Measurements from ENCODE around the gene KRTAP10-2. TPM values are rescaled to one million over a fixed set of nuclear protein-coding genes. Genes with fewer than 3 reads are reported as not detected.
"Not testable (repeated sequence)": the region's sequence is repeated elsewhere in the genome, so short reads cannot be mapped to it uniquely, and the experiment has no call there.

Gene KRTAP10-2
- polyA plus RNA-seq, 3 donors, result 0.22 TPM; not detected in 2

GRCh38 chr21:44585892-44586291, 34.6 kb upstream of the KRTAP10-2 start:
- H3K27ac ChIP-seq (ENCODE audit: low read depth, low read length), result no peak overlapping the region
- 72 to 80% (median 78%) methylated on average over 3 of the region's 3 CpGs for WGBS, 3 donors

- no peak overlapping the region for H3K27ac ChIP-seq (ENCODE audit: low read depth, low read length)
- 57 to 81% (median 71%) methylated on average over 6 of the region's 6 CpGs for WGBS, 3 donors
Observed at GRCh38 chr21:44583800-44584147, 32.5 kb upstream of the KRTAP10-2 start.

GRCh38 chr21:44583089-44583799, 31.9 kb upstream of the KRTAP10-2 start:
- WGBS, 3 donors, result 27 to 48% (median 30%) methylated on average over 11 of the region's 11 CpGs
- no peak overlapping the region for H3K27ac ChIP-seq (ENCODE audit: low read depth, low read length)

GRCh38 chr21:44582055-44582454, 30.8 kb upstream of the KRTAP10-2 start:
- WGBS, 3 donors, result 71 to 75% (median 75%) methylated on average over 15 of the region's 15 CpGs

GRCh38 chr21:44581158-44581557, 29.9 kb upstream of the KRTAP10-2 start:
- WGBS, 3 donors, result 79 to 92% (median 80%) methylated on average over 3 of the region's 3 CpGs
- H3K27ac ChIP-seq (ENCODE audit: low read depth, low read length), result no peak overlapping the region

More at GRCh38 chr21:44582055-44582454, 30.8 kb upstream of the KRTAP10-2 start:
- no peak overlapping the region for H3K27ac ChIP-seq (ENCODE audit: low read depth, low read length)

GRCh38 chr21:44580231-44580821, 29.0 kb upstream of the KRTAP10-2 start, which contains the start of gene KRTAP10-5:
TSS of gene KRTAP10-5 (minus strand) at chr21:44580604. CDS start at chr21:44580578, 26 bp downstream.
- 37 to 52% (median 39%) methylated on average over 17 to 19 of the region's 19 CpGs for WGBS, 3 donors
- H3K27ac ChIP-seq (ENCODE audit: low read depth, low read length), result not testable (repeated sequence)

- H3K27ac ChIP-seq (ENCODE audit: low read depth, low read length), result no peak overlapping the region
- WGBS, 3 donors, result 60 to 80% (median 75%) methylated on average over 7 of the region's 7 CpGs
Observed at GRCh38 chr21:44579833-44580144, 28.5 kb upstream of the KRTAP10-2 start.

GRCh38 chr21:44579056-44579832, 27.9 kb upstream of the KRTAP10-2 start:
- WGBS, 3 donors, result 64 to 77% (median 77%) methylated on average over 17 to 22 of the region's 22 CpGs

GRCh38 chr21:44578371-44579055, 27.2 kb upstream of the KRTAP10-2 start:
- H3K27ac ChIP-seq (ENCODE audit: low read depth, low read length), result no peak overlapping the region
- WGBS, 3 donors, result 90 to 93% (median 91%) methylated on average over 17 of the region's 17 CpGs

More at GRCh38 chr21:44579056-44579832, 27.9 kb upstream of the KRTAP10-2 start:
- H3K27ac ChIP-seq (ENCODE audit: low read depth, low read length), result no peak overlapping the region

- 83 to 91% (median 90%) methylated on average over 10 of the region's 10 CpGs for WGBS, 3 donors
- no peak overlapping the region for H3K27ac ChIP-seq (ENCODE audit: low read depth, low read length)
Observed at GRCh38 chr21:44576025-44576420, 24.7 kb upstream of the KRTAP10-2 start.

- no peak overlapping the region for H3K27ac ChIP-seq (ENCODE audit: low read depth, low read length)
- 81 to 87% (median 86%) methylated on average over 20 of the region's 20 CpGs for WGBS, 3 donors
Observed at GRCh38 chr21:44575307-44576024, 24.2 kb upstream of the KRTAP10-2 start.

GRCh38 chr21:44574457-44575306, 23.4 kb upstream of the KRTAP10-2 start:
- 20 to 38% (median 37%) methylated on average over 21 of the region's 21 CpGs for WGBS, 3 donors

GRCh38 chr21:44573630-44574456, 22.5 kb upstream of the KRTAP10-2 start, which contains the start of gene KRTAP10-4:
TSS of gene KRTAP10-4 (plus strand) at chr21:44573729. CDS start at chr21:44573759, 30 bp downstream.
- not testable (repeated sequence) for H3K27ac ChIP-seq (ENCODE audit: low read depth, low read length)
- WGBS, 3 donors, result 54 to 62% (median 56%) methylated on average over 19 to 22 of the region's 25 CpGs

More at GRCh38 chr21:44574457-44575306, 23.4 kb upstream of the KRTAP10-2 start:
- H3K27ac ChIP-seq (ENCODE audit: low read depth, low read length), result no peak overlapping the region

GRCh38 chr21:44572959-44573583, 21.8 kb upstream of the KRTAP10-2 start:
- WGBS, 3 donors, result 76 to 84% (median 80%) methylated on average over 15 of the region's 15 CpGs
- no peak overlapping the region for H3K27ac ChIP-seq (ENCODE audit: low read depth, low read length)

GRCh38 chr21:44571844-44572782, 20.8 kb upstream of the KRTAP10-2 start:
- H3K27ac ChIP-seq (ENCODE audit: low read depth, low read length), result no peak overlapping the region
- WGBS, 3 donors, result 89 to 94% (median 93%) methylated on average over 40 of the region's 40 CpGs
